VCaP (cell line): Measurements from ENCODE around the gene MAT1A.
"Not testable (repeated sequence)": the region's sequence is repeated elsewhere in the genome, so short reads cannot be mapped to it uniquely, and the experiment has no call there.

Experiments
- H3K27ac ChIP-seq: fragments of 450-650 bp; 2 replicates; pipeline ENCODE4 v1.5.1; 2017

Gene MAT1A

DNA sequence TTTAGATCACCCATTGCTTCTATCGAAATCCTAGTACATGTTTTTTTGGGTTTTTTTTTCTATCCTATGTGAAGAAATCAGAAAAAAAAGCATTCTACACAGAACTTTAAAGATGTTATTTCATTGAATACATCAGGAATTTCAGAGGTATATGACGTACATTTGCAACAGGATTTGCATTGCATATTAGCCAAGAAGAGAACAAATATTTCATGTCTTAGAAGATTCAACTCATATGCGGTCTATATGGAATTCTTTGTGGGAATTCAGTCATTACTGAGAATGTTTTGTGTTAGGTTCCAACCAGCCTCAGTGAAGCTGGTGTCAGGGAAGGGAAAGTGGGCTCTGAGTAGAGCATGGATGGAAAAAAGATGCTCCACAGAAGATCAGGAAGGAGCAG is 45.1 kb downstream of the MAT1A start:
- H3K27ac ChIP-seq, result not testable (repeated sequence)

GRCh38 chr10:80242341-80242740 is 47.1 kb downstream of the MAT1A start:
- H3K27ac ChIP-seq, result not testable (repeated sequence)

DNA sequence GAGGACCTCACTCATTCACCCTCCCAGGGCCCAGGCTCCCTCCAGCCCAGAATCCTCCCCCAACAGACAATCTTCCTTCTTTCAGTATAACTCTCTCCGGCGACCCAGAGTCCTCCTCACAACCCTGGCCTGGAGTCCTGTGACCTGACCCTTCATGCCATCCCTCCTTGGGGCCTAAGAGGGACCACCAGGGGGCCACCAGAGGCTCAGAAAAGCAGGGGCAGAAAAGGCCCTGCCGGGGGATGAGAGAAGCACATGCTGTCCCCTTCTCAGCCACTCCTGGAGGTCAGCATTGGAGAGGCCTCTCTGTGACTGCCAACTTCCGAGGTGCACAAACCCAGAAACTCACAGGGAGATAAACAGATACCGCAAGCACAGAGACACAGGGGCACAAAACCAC is 53.0 kb downstream of the MAT1A start:
- not testable (repeated sequence) for H3K27ac ChIP-seq

DNA sequence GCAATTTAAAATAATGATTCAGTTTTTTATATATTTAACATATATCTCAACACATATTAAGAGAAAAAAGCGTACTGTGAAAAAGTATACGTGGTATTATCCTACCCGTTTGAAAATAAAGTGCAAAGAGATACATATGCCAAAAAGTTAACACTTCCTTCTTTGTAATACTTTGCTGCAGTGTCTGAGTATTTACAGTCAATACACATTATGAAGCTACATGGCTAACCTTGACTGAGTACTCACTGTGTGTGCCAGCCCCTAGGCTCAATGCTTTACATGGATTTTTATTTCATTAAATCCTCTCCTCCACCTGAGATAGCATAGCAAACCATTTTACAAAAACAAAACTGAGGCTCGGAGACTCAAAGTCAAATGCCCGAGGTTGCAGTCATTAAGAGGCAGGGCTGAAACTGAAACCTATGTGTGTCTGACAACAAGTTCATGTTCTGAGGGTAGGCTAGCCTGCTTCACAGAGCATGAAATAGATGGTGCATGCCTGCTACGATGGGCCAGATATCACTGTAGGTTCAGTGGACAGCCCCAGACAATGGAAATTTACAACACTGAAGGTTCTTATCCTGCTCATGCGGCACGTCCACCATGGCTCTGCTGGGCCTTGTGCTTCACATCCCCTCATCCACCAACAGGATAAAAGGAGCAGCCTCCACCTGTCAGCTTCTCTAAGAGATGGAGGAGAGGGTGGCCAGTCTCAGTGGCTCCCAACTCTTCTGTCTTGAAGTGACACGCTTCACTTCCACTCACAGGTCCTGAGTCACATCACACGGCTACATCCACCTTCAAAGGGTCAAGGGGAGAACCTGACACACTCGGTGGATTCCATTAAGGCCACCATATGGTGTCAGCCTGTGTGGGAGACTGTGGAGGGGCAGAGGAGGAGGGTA is 54.9 kb downstream of the MAT1A start:
- H3K27ac ChIP-seq, result not testable (repeated sequence)

- H3K27ac ChIP-seq, result not testable (repeated sequence)
Observed at GRCh38 chr10:80233871-80234270, 55.6 kb downstream of the MAT1A start.

- not testable (repeated sequence) for H3K27ac ChIP-seq
Observed at GRCh38 chr10:80226723-80227122, 62.7 kb downstream of the MAT1A start.

DNA sequence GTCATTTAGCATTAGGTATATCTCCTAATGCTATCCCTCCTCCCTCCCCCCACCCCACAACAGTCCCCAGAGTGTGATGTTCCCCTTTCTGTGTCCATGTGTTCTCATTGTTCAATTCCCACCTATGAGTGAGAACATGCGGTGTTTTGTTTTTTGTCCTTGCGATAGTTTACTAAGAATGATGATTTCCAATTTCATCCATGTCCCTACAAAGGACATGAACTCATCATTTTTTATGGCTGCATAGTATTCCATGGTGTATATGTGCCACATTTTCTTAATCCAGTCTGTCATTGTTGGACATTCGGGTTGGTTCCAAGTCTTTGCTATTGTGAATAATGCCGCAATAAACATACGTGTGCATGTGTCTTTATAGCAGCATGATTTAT is 66.4 kb downstream of the MAT1A start:
- H3K27ac ChIP-seq, result not testable (repeated sequence)
